Measurements from ENCODE around the gene NR4A2.

The NR4A2 gene

DNA sequence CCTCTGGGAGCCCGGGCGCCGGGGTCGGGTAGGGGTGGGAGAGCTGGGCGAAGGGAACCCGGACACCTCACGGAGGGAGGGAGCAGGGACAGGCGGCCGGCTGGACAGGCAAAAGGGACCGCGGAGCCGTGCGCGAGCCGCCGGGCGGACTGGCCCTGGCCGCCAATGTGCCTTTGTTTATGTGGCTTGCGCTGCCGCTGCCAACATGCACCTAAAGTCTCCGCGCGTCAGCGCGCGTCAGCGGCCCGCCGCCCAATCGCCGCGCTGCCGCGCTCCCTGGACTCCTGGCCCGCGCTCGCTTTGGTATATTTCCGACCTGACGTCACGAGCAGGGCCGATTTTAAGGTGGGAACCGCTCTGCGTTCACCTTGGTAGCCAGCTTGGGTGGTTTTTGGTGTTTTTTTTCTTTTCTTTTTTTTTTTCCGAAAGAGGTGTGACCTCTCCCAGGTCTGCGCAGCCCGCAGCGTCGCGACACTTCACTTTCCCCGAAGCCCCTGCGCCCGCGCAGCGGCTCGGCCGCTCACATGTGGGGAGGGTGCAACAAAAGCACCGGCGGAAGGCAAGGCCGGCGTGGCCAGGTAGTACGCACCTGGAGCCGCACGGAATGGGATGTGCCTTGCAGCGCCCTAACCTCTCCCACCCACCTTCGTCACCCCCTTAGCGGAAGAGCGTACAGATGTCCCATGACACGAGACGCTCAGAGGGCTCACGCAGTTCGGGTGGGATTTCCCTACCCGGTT, at the start of gene NR4A2:
TSS of gene NR4A2 (minus strand) at position 188 of the 740 bp plus-strand sequence. CDS start 2,535 bp downstream, outside the sequence.
- no peak within 1 kb of the TSS for H3K27ac ChIP-seq
- peaks cover 10% of the 10 kb centered on the region; the same call in 1 of the 2 replicates for H3K27me3 ChIP-seq (ENCODE audit: insufficient read depth, low read depth)
- TF ChIP-seq, protein P1, sequence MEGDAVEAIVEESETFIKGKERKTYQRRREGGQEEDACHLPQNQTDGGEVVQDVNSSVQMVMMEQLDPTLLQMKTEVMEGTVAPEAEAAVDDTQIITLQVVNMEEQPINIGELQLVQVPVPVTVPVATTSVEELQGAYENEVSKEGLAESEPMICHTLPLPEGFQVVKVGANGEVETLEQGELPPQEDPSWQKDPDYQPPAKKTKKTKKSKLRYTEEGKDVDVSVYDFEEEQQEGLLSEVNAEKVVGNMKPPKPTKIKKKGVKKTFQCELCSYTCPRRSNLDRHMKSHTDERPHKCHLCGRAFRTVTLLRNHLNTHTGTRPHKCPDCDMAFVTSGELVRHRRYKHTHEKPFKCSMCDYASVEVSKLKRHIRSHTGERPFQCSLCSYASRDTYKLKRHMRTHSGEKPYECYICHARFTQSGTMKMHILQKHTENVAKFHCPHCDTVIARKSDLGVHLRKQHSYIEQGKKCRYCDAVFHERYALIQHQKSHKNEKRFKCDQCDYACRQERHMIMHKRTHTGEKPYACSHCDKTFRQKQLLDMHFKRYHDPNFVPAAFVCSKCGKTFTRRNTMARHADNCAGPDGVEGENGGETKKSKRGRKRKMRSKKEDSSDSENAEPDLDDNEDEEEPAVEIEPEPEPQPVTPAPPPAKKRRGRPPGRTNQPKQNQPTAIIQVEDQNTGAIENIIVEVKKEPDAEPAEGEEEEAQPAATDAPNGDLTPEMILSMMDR (conservative IDR thresholded peaks at IDR 0.05; ENCODE audit: low read depth, low read length), result no peak

DNA sequence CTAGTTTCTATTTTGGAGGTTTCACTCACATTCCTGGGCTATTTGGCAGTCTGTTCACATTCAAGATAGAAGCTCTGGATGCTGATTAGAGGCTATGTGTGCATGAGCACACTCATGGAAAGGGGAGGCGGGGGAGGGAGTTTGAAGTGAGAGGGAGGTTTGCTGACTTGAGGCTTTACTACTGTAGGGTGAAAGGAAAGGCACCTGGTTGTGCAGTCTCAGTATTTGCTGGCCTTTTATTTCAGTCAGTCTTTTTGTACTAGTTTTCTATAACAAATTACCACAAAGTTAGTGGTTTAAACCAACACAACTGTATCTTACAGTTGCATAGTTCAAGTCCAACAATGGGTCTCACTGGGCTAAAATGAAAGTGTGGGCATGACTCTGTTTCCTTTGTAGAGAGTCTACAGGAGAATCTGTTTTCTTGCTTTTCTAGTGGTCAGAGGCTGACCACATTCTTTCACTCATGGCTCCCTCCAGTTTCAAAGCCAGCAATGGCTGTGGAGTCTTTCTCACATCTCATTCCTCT, 47.7 kb upstream of the NR4A2 start:
- Histone ChIP-seq H3K4me2 (peak overlapping the region; percentile 37), H3K79me2 (ENCODE audit: insufficient read depth, low read depth) (no peaks in the 10 kb centered on the region), H3K4me1 (ENCODE audit: low read depth, poor library complexity, severe bottlenecking) (peaks cover 25% of the 10 kb centered on the region), H2AFZ (ENCODE audit: low read depth) (no peak overlapping the region), H3K9ac (no peak overlapping the region), H4K20me1 (ENCODE audit: insufficient read depth) (no peaks in the 10 kb centered on the region), H3K4me3 (IDR thresholded peaks at IDR 0.05; ENCODE audit: insufficient read depth, low read depth, low read length) (no peak overlapping the region), H3K27me3 (ENCODE audit: insufficient read depth, low read depth) (peaks cover 9% of the 10 kb centered on the region; the same call in 1 of the 2 replicates), H3K36me3 (ENCODE audit: insufficient read depth) (no peaks in the 10 kb centered on the region), H3K27ac (no peak overlapping the region; the same call in 1 of the 2 replicates)
- TF ChIP-seq, protein P1 (conservative IDR thresholded peaks at IDR 0.05; ENCODE audit: low read depth, low read length), result no peak

More for the DNA sequence above, at the start of gene NR4A2:
- peak within 1 kb of the TSS; percentile 54 for H3K9ac ChIP-seq
- no peaks in the 10 kb centered on the region for H3K79me2 ChIP-seq (ENCODE audit: insufficient read depth, low read depth)
- H3K4me2 ChIP-seq, result peak within 1 kb of the TSS; percentile 99
- H4K20me1 ChIP-seq (ENCODE audit: insufficient read depth), result no peaks in the 10 kb centered on the region
- peak within 1 kb of the TSS; percentile 86 for H3K4me3 ChIP-seq (IDR thresholded peaks at IDR 0.05; ENCODE audit: insufficient read depth, low read depth, low read length)
- H3K36me3 ChIP-seq (ENCODE audit: insufficient read depth), result no peaks in the 10 kb centered on the region
- peak within 1 kb of the TSS; percentile 97 for H2AFZ ChIP-seq (ENCODE audit: low read depth)
- H3K4me1 ChIP-seq (ENCODE audit: low read depth, poor library complexity, severe bottlenecking), result peaks cover 14% of the 10 kb centered on the region

DNA sequence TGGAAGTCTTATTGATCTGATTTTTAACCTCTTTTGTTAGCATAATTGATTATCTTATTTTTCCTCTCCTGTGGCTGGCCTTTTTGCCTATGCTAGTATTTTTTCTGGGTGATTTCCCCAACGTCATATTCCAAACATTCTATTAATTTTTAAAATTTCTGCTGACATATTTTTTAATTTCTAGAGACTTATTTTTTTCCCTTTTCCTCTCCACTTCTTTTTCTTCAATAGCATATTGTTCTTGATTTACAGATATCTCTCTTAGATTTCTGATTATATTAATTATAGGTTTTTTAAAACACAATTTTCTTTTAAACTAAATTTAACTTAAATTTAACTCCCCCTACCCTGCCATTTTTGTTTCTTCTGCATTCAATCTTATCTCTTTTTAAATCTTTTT, 47.2 kb upstream of the NR4A2 start:
- H3K4me2 ChIP-seq, result peak overlapping the region; percentile 37

DNA sequence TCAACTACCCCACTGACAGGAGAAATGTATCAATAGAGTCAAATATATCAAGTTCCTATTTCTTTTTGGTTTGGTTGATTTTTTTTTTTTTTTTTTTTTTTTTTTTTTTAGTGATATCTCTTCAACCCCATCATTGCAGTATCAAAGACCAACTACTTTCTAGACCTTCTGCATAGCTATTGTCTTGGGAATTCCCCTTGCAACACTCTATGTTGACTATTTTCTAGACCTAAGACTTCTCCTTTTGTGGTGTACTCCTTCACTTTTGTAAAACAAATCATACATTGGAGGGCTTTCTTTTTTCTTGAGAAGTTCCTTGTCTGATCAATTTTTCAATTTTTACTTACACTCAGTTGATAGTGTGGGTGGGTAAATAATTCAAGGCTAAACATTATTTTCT, 46.5 kb upstream of the NR4A2 start:
- no peaks in the 10 kb centered on the region for H3K79me2 ChIP-seq (ENCODE audit: insufficient read depth, low read depth)
- H3K4me2 ChIP-seq, result peak overlapping the region; percentile 37
- peaks cover 9% of the 10 kb centered on the region; the same call in 1 of the 2 replicates for H3K27me3 ChIP-seq (ENCODE audit: insufficient read depth, low read depth)
- H3K4me3 ChIP-seq (IDR thresholded peaks at IDR 0.05; ENCODE audit: insufficient read depth, low read depth, low read length), result no peak overlapping the region
- H3K4me1 ChIP-seq (ENCODE audit: low read depth, poor library complexity, severe bottlenecking), result peaks cover 25% of the 10 kb centered on the region
- TF ChIP-seq, protein P1 (conservative IDR thresholded peaks at IDR 0.05; ENCODE audit: low read depth, low read length), result no peak
- H4K20me1 ChIP-seq (ENCODE audit: insufficient read depth), result no peaks in the 10 kb centered on the region
- H3K27ac ChIP-seq, result no peak overlapping the region
- no peak overlapping the region for H2AFZ ChIP-seq (ENCODE audit: low read depth)
- H3K9ac ChIP-seq, result no peak overlapping the region
- no peaks in the 10 kb centered on the region for H3K36me3 ChIP-seq (ENCODE audit: insufficient read depth)

More for the DNA sequence above, 47.2 kb upstream of the NR4A2 start:
- Histone ChIP-seq H2AFZ (ENCODE audit: low read depth) (no peak overlapping the region), H3K27me3 (ENCODE audit: insufficient read depth, low read depth) (peaks cover 9% of the 10 kb centered on the region; the same call in 1 of the 2 replicates), H3K79me2 (ENCODE audit: insufficient read depth, low read depth) (no peaks in the 10 kb centered on the region), H3K4me3 (IDR thresholded peaks at IDR 0.05; ENCODE audit: insufficient read depth, low read depth, low read length) (no peak overlapping the region), H4K20me1 (ENCODE audit: insufficient read depth) (no peaks in the 10 kb centered on the region), H3K36me3 (ENCODE audit: insufficient read depth) (no peaks in the 10 kb centered on the region), H3K4me1 (ENCODE audit: low read depth, poor library complexity, severe bottlenecking) (peaks cover 25% of the 10 kb centered on the region), H3K9ac (no peak overlapping the region), H3K27ac (no peak overlapping the region; the same call in 1 of the 2 replicates)
- TF ChIP-seq, protein P1 (conservative IDR thresholded peaks at IDR 0.05; ENCODE audit: low read depth, low read length), result no peak

Measured in KMS-11 (cell line).